ENCODE measurements around the gene UXS1. TPM values are rescaled to one million over a fixed set of nuclear protein-coding genes. Genes with fewer than 3 reads are reported as not detected.

The UXS1 gene
- total RNA-seq, 8 experiments from 2014 or later: 24.9 to 76.4 (median 33.8) TPM

DNA sequence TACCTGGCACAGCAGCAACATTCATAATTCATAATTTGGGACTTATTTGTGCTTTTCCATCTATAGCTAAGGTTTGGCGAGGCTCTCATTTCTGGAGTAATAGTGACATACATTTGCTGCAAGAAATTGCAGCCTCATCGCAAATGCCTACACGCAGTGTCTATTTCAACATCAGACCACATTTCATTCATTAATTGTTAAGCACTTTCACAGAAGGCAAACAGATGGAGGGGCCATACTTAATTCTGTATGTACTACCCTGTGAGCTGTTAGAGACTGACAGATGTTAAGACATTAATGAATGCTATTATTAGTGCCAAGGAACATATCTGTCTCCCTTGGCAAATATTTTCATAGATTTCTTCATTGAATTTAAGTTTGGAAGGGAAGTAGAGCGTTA lies 125.7 kb downstream of the UXS1 start:
- in situ Hi-C loops (cut with MboI; ENCODE audit: low pct_unique_long_range_greater_than_20kb in 2 of 9, low sequenced_read_pairs in 9 of 9, unreplicated experiment in 9 of 9): no loop called here
- peak in 2 of 8 experiments; percentile 20 to 48 for ATAC-seq (replicated peaks in 6 of 8)
- 0 to 100% (median 80%) methylated on average over 1 to 4 of the region's 4 CpGs; no CpG with 5 or more reads in 1 of the 10 experiments for WGBS, 10 experiments
- Histone ChIP-seq H3K27ac (no peak overlapping the region), H3K4me3 (no peak overlapping the region), H3K4me1 (replicated peaks in 1 of 2) (peaks cover 0 to 8% of the 10 kb centered on the region in 2 donors)

DNA sequence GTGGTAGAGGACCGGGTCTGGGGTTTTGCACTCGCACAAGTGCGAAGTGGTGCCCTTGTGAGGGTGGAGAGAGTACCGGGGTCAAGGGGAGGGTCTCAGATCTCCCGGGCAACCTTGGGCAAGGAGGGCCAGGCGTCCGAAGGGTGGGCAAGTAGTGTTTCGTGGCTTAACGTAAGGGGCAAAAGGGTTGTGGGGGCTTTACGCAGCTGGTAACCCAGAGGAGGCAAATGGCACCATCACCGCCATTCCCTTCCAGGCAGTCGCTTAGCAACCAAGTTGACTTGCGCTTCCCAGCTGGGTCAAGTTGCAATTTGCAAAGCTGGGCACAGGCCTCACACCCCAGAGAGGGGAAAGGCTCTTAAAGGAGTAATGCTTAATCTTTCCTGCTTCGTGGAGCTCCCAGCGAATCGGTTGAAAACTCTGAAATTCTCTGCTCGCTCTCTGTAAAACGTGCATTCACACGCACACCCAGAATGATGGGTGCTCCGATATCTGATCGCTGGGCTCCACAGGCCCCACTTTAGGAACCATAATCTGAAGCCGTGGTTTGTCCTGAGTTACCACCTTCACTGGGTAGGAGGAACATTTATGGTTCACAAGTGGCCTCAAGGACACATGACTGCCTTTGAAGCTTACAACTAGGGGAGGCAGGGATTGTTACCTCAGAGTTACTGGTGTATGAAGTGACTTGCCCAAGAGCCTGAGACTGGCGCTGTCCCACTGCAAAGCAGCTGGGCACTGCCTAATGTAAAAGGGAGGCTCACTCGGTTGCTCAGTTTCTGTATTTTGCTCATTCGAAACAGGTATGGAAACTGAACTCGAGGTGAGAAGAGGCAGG lies 127.9 kb downstream of the UXS1 start:
- in situ Hi-C loops (cut with MboI; ENCODE audit: low pct_unique_long_range_greater_than_20kb in 2 of 9, low sequenced_read_pairs in 9 of 9, unreplicated experiment in 9 of 9): no loop called here
- Histone ChIP-seq H3K4me1 (replicated peaks in 1 of 2) (peaks cover 0 to 8% of the 10 kb centered on the region in 2 donors), H3K27ac (no peak overlapping the region), H3K4me3 (peak overlapping the region in 3 of 5 donors; percentile 15 to 26 (median 16))
- ATAC-seq (replicated peaks in 6 of 8): peak in 6 of 8 experiments; percentile 30 to 90 (median 48)
- 5 to 100% (median 49%) methylated on average over 1 to 15 of the region's 26 CpGs; no CpG with 5 or more reads in 4 of the 10 experiments for WGBS, 10 experiments

DNA sequence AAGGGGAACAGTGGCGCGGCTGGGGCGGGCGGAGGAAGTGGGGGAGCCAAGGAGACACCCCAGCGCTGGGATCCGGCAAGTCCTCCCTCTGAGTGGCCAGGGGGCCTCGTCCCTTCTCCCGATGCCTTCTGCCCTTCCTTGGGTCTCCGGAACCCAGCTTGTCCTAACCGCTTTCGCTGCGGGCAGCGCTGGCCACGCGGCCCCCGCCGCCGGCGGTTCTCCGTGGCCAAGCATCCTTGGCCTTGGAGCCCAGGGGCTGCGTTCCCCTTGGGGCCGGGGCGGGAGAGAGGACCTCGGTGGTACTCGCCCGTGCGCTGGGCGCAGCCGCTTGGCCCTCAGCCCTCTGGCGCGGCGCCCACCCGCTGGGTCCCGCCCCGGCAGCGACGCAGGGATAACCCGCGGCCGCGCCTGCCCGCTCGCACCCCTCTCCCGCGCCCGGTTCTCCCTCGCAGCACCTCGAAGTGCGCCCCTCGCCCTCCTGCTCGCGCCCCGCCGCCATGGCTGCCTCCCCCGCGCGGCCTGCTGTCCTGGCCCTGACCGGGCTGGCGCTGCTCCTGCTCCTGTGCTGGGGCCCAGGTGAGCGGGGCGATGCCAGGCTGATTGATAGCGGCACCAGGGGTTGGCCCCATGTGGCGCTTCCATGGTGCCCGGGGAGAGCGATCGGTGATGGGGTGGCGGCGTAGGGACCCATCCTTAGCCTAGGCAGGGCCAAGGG lies 128.7 kb downstream of the UXS1 start:
- H3K4me3 ChIP-seq: peak overlapping the region in 4 of 5 donors; percentile 9 to 26 (median 16)
- H3K4me1 ChIP-seq (replicated peaks in 1 of 2): peaks cover 0 to 8% of the 10 kb centered on the region in 2 donors
- H3K27ac ChIP-seq: no peak overlapping the region
- in situ Hi-C loops (cut with MboI; ENCODE audit: low pct_unique_long_range_greater_than_20kb in 2 of 9, low sequenced_read_pairs in 9 of 9, unreplicated experiment in 9 of 9): no loop called here
- WGBS, 10 experiments: 39% methylated on average over 3 of the region's 68 CpGs; no CpG with 5 or more reads in 9 of the 10 experiments
- ATAC-seq (replicated peaks in 6 of 8): peak in 7 of 8 experiments; percentile 30 to 84 (median 58)

DNA sequence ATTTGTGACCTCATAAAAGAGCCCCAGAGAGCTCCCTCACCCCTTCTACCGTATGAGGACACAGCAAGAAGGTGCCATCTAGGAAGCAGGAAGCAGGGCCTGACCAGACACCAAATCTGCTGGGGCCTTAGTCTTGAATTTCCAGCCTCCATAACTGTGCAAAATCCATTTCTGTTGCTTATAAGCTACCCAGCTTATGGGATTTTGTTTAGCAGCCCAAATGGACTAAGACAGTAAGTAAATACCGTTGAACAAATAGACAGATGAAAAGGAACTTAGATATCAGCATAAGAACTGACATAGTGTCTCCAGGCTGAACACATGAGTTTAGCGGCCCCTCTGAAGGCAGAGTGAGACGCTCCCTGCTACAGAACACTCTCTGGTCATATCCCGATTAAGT lies 130.9 kb downstream of the UXS1 start:
- Histone ChIP-seq H3K4me3 (no peak overlapping the region), H3K27ac (no peak overlapping the region), H3K4me1 (replicated peaks in 1 of 2) (peaks cover 0 to 8% of the 10 kb centered on the region in 2 donors)
- in situ Hi-C loops (cut with MboI; ENCODE audit: low pct_unique_long_range_greater_than_20kb in 2 of 9, low sequenced_read_pairs in 9 of 9, unreplicated experiment in 9 of 9): no loop called here
- ATAC-seq (replicated peaks in 6 of 8): no peak
- 13 to 100% (median 70%) methylated on average over 1 to 3 of the region's 5 CpGs; no CpG with 5 or more reads in 1 of the 10 experiments for WGBS, 10 experiments

DNA sequence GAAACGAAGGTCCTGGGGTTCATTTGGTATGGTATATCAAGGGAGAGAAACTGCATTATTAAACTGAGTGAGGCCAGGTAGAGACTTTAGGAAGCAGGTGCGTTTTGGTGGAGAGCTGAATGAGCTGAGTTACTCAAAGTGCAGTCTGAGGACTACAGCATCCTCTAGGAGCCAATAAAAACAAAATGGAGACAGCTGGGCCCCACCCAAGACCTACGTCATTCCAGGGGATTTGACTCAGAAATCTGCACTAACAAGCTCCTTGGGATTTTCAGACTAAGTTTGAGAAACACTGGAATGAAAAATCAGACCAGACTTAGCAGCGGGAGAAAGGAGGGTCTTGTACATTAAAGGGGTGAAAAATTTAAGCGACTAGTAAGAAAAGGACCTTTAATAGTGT lies 131.5 kb downstream of the UXS1 start:
- H3K27ac ChIP-seq: no peak overlapping the region
- peaks cover 0 to 8% of the 10 kb centered on the region in 2 donors for H3K4me1 ChIP-seq (replicated peaks in 1 of 2)
- ATAC-seq (replicated peaks in 6 of 8): peak in 1 of 8 experiments; percentile 27
- 20 to 90% (median 60%) methylated on average over 1 to 5 of the region's 5 CpGs; no CpG with 5 or more reads in 1 of the 10 experiments for WGBS, 10 experiments
- no peak overlapping the region for H3K4me3 ChIP-seq
- in situ Hi-C loops (cut with MboI; ENCODE audit: low pct_unique_long_range_greater_than_20kb in 2 of 9, low sequenced_read_pairs in 9 of 9, unreplicated experiment in 9 of 9): no loop called here

DNA sequence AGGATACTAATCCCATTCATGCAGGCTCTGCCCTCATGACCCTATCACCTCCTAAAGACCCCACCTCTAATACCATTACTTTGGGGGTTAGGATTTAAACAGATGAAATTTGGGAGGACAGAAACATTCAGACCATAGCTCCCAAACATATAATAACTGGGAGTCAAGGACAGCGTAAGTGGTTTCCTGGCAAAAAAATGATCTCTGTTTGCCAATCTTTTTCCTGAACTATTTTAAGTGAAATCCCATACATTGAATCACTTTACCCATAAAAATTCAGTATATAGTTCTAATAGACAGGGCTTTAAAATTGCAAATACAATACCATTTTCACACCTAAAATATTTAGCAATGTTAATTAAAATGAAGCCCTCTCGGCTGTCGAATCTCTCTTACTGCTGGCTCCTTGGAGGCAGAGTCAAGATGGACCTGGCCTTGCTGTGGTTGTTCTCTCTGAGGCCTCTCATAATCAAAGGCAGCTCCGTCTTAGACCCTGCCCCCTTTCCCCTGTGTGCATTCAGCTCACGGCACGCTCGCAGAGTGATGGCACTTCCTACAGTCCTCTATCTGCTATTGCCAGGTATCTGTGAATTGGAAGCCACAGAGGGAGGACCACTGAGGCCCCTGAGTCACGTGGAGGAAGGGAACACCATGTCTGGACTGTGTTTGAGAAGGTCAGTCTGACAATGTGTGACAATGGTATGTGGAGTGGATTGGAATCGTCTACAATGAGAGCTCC lies 132.3 kb downstream of the UXS1 start:
- in situ Hi-C loops (cut with MboI; ENCODE audit: low pct_unique_long_range_greater_than_20kb in 2 of 9, low sequenced_read_pairs in 9 of 9, unreplicated experiment in 9 of 9): no loop called here
- H3K27ac ChIP-seq: no peak overlapping the region
- H3K4me3 ChIP-seq: no peak overlapping the region
- ATAC-seq (replicated peaks in 6 of 8): no peak
- peaks cover 0 to 8% of the 10 kb centered on the region in 2 donors for H3K4me1 ChIP-seq (replicated peaks in 1 of 2)
- 40 to 100% (median 76%) methylated on average over 1 to 8 of the region's 9 CpGs for WGBS, 10 experiments

DNA sequence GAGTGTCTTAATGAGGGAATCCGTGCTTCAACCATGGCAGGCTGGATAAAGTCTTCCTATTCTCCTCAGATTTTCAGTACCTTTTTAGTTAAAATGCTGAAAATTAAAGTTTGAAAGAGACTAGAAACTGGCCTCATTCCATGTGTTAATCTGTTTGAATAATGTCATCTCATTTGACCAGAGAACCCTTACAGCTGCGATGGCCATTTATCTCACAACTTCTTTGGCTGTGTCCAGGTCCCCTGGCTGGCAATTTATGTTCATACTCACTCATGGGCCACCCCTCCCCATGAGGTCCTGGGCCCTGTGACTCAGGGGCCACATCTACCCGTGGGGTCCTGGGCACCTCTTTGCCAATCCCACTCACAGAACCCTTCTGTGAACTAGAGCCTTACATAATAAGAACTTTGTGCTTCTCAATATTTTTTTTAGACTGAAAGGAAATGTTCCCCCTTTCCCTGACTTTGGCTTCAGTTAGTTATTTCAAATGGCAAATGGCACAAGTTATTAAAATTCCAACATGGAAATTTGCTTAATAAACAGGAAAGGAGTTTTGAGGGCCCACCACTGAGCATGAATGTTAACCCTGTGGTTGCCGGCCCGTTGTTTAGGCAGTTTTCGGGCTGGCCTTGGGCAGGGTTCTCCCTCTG lies 134.6 kb downstream of the UXS1 start:
- Histone ChIP-seq H3K4me1 (replicated peaks in 1 of 2) (no peaks in the 10 kb centered on the region), H3K27ac (no peak overlapping the region), H3K4me3 (no peak overlapping the region)
- 51 to 100% (median 87%) methylated on average over 1 to 6 of the region's 6 CpGs; no CpG with 5 or more reads in 1 of the 10 experiments for WGBS, 10 experiments
- in situ Hi-C loops (cut with MboI; ENCODE audit: low pct_unique_long_range_greater_than_20kb in 2 of 9, low sequenced_read_pairs in 9 of 9, unreplicated experiment in 9 of 9): no loop called here
- no peak for ATAC-seq (replicated peaks in 6 of 8)

DNA sequence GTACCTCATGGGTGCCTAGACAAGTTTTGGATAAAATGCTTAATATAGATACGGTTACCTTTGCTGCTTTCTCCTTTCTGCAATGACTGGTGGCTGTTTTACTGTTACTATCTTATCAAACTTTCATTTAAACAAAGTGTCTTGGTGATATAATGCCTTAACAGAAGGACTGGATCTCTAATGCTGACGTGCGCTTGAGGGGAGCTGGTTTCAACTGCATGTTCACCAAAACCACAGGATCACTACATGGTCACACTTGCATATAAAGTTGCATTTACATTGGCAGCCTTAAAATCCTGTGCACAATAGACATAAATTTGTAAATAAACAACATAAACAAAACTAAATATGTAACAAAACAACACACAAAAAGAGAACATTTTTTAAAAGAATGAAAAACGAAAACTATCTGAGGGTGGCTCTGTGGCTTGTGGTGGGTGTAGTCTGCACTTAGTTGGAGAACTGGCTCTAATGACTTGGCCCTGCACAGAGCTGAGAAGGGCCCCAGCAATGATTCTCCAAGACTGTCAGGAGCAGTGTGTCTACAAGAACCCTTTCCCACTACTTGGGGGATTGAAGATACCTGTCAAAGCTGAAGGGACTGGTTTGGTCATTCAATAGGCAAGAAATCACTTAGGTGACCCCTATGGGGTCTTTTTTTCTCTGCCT lies 135.5 kb downstream of the UXS1 start:
- no peak for ATAC-seq (replicated peaks in 6 of 8)
- Histone ChIP-seq H3K4me1 (replicated peaks in 1 of 2) (no peaks in the 10 kb centered on the region), H3K27ac (no peak overlapping the region), H3K4me3 (no peak overlapping the region)
- in situ Hi-C loops (cut with MboI; ENCODE audit: low pct_unique_long_range_greater_than_20kb in 2 of 9, low sequenced_read_pairs in 9 of 9, unreplicated experiment in 9 of 9): no loop called here
- 47 to 100% (median 83%) methylated on average over 1 to 4 of the region's 4 CpGs; no CpG with 5 or more reads in 1 of the 10 experiments for WGBS, 10 experiments

DNA sequence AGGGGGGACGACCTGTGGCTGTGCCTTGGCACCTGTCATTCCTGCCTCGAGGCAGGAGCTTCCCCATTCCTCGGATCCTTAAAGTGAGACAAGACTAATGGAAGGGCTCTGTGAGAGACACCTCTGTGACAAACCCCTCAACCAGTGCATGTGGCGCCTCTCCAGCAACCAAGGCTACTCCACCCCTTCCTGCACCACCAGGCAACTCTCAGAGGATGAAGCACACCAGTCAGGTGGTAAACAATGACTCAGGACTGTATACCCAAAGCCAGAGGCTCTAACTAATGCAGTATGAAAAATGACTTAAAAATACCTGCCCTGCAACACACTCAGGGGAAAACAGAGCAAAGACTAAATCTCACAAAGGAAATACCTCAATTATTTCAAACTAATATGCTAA lies 136.9 kb downstream of the UXS1 start:
- in situ Hi-C loops (cut with MboI; ENCODE audit: low pct_unique_long_range_greater_than_20kb in 2 of 9, low sequenced_read_pairs in 9 of 9, unreplicated experiment in 9 of 9): no loop called here
- ATAC-seq (replicated peaks in 6 of 8): peak in 3 of 8 experiments; percentile 30 to 69 (median 56)

DNA sequence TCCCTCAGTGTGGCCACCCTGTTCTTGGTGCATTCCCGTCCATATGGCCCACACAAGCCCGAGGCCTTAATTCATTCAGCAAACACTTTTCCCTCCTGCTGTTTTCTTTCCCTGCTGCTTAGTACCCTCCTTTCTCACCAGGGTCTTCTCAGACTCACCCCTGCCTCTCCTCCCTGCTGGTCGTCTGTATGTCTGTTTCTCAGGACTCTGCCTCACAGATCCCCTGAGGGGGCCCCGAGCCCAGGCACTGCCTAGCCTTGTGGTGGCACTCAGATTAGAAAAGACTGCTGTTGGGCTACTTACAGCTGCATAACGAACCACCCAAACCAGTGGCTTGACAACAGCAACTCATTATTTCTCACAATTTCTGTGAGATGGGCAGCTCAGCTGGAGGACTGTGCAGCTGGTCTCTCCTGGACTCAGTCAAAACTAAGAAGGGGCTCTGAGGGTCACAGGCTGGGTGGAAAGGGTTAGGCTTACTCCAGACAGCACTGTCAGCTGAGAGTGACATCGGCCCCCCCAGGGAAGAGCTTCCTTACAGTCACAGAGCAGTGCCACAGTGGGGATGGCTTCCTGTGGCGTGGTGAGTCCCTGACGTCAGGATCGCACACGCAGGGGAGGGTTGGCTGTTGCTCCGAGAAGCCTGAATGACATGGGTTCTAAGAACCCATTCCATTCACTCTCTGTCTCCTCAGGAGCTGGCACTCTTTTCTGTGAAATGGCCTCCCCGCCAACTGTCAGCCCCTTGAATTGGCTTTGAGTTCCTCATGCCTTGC lies 139.0 kb downstream of the UXS1 start:
- 30 to 83% (median 59%) methylated on average over 1 to 9 of the region's 12 CpGs for WGBS, 10 experiments
- peak in 1 of 8 experiments; percentile 22 for ATAC-seq (replicated peaks in 6 of 8)
- Histone ChIP-seq H3K4me1 (replicated peaks in 1 of 2) (no peaks in the 10 kb centered on the region), H3K4me3 (no peak overlapping the region), H3K27ac (no peak overlapping the region)
- in situ Hi-C loops (cut with MboI; ENCODE audit: low pct_unique_long_range_greater_than_20kb in 2 of 9, low sequenced_read_pairs in 9 of 9, unreplicated experiment in 9 of 9): no loop called here

More for the DNA sequence above, 136.9 kb downstream of the UXS1 start:
- Histone ChIP-seq H3K27ac (no peak overlapping the region), H3K4me1 (replicated peaks in 1 of 2) (no peaks in the 10 kb centered on the region), H3K4me3 (no peak overlapping the region)
- WGBS, 10 experiments: 0 to 80% (median 60%) methylated on average over 1 to 4 of the region's 4 CpGs; no CpG with 5 or more reads in 1 of the 10 experiments

DNA sequence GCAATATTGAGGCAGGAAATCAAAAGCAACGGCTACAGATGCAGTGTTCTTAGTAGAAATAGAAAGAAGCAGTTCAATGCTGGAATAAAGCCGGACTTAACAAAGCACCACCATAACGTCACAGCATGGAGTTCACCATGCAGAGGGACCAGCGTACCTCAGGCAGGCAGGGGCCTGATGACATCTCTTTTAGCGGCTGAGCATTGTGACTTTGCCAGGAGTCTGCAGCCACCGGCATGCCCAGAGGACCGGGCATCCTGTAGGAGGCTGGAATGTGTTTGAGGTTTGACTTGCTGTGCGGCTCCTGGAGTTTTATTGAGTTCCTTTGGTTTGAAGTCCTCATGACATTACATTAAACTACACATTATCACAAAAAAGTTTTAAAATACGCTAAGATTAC lies 139.8 kb downstream of the UXS1 start:
- 70 to 93% (median 80%) methylated on average over 1 to 7 of the region's 9 CpGs for WGBS, 10 experiments
- Histone ChIP-seq H3K4me3 (no peak overlapping the region), H3K27ac (no peak overlapping the region), H3K4me1 (replicated peaks in 1 of 2) (no peaks in the 10 kb centered on the region)
- in situ Hi-C loops (cut with MboI; ENCODE audit: low pct_unique_long_range_greater_than_20kb in 2 of 9, low sequenced_read_pairs in 9 of 9, unreplicated experiment in 9 of 9): no loop called here
- no peak for ATAC-seq (replicated peaks in 6 of 8)

All from motor neuron (in vitro differentiated cells).